Activated CD8-positive, alpha-beta T cell treated with anti-CD3 and anti-CD28 coated beads, Interleukin-2, amount 10 ng/mL, durations not matched to agents 7 days and 5 days (primary cell): ENCODE data around the gene TJP2. TPM values are rescaled to one million over a fixed set of nuclear protein-coding genes. Genes with fewer than 3 reads are reported as not detected.

Source experiments
- ATAC-seq: fragments of 150-1000 bp; cut with Tn5 transposase; one replicate; pipeline ENCODE4 v1.10.0; 2021; ENCODE audit warnings: moderate library complexity
- CTCF ChIA-PET: fragments of 350-600 bp; sonication (Branson Sonifier 250); formaldehyde crosslinking; loops from one replicate; lab custom pipeline; 2021; ENCODE audit warnings: antibody characterized with exemption; lab: Charles Lee
- POLR2A ChIA-PET: fragments of 350-600 bp; sonication (Branson Sonifier 250); formaldehyde crosslinking; loops from one replicate; lab custom pipeline; 2021; ENCODE audit warnings: antibody characterized with exemption; lab: Charles Lee
- DNase-seq: peaks from one replicate; pipeline ENCODE4 v3.0.0-alpha.2; 2020
- H3K27ac Mint-ChIP-seq: one replicate; pipeline ENCODE4 v1.8.0; 2021; ENCODE audit warnings: mild to moderate bottlenecking, mixed read lengths
- H3K27me3 Mint-ChIP-seq: one replicate; pipeline ENCODE4 v1.8.0; 2021; ENCODE audit warnings: low read depth, mixed read lengths
- H3K36me3 Mint-ChIP-seq: one replicate; pipeline ENCODE4 v1.8.0; 2021; ENCODE audit warnings: low read depth, mixed read lengths
- H3K4me1 Mint-ChIP-seq: one replicate; pipeline ENCODE4 v1.8.0; 2021; ENCODE audit warnings: low read depth, mixed read lengths
- H3K4me3 Mint-ChIP-seq: one replicate; pipeline ENCODE4 v1.8.0; 2021; ENCODE audit warnings: mild to moderate bottlenecking, mixed read lengths
- H3K9me3 Mint-ChIP-seq: one replicate; pipeline ENCODE4 v1.8.0; 2022; ENCODE audit warnings: mixed read lengths; ENCODE audit not compliant: insufficient read depth
- total RNA-seq, 2 experiments: library from RNA; stranded (reverse); gene quantifications; one replicate each; pipeline ENCODE4 v1.2.3, GENCODE V29; 2021

The TJP2 gene
- total RNA-seq, 2 experiments from 2014 or later, result 6.2 to 7.0 TPM

DNA sequence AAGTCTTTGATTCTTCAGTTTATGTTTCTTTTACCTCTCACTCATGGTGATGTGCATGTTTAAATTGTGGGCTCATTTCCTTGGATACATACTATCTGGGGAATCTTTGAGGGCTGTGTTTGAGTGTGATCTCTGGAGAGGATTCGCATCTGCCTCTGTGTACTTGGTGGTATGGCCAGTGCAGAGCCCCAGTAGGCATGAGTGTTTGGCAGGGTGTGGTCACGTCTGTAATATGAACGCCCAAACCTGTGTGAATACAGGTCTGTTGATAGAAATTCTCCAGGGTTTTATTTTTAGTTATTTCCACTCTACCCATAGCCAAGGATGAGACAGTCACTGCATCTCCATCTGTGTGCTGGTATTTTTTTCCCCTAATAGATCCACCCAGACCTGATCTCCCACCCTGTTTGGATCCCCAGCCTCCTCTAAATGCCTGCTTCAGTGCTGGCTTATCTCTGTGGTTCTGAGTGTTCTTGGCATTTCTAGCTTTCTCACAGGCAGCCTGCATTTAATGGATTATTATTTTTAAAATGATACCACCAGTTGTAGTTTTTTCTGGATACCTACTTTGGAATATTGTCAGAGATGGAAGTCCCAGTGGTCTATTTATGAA, 37.5 kb downstream of the TJP2 start:
- Mint-ChIP-seq H3K9me3 (no peaks in the 10 kb centered on the region), H3K4me3 (no peak overlapping the region), H3K27ac (no peak overlapping the region), H3K4me1 (no peaks in the 10 kb centered on the region), H3K27me3 (no peaks in the 10 kb centered on the region), H3K36me3 (no peaks in the 10 kb centered on the region)
- ATAC-seq (no peak), DNase-seq (no peak)
- POLR2A ChIA-PET, result no interaction called here
- CTCF ChIA-PET, result no interaction called here

DNA sequence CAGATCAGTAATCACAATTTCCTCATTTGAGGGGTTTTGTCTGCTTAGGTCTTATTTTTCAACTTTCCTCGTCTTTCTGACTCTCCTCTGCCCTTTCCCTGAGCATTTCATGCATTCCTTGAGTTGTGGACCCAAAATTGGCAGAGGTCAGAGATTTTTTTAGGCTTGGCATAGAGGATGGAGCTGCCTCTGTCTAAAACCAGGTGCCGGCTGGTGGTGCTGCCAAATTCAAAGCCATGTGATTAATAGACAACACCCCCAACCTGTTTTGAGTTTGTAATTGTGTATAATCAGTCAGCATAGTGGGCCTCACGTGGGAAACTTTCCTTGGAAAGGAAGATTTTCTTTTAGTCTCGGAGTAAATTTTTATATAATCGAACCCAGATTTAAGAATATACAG, 39.6 kb downstream of the TJP2 start:
- POLR2A ChIA-PET, result no interaction called here
- ATAC-seq (no peak), DNase-seq (no peak)
- H3K4me1 Mint-ChIP-seq, result no peaks in the 10 kb centered on the region
- no peaks in the 10 kb centered on the region for H3K27me3 Mint-ChIP-seq
- H3K9me3 Mint-ChIP-seq, result no peaks in the 10 kb centered on the region
- no peak overlapping the region for H3K27ac Mint-ChIP-seq
- no peak overlapping the region for H3K4me3 Mint-ChIP-seq
- H3K36me3 Mint-ChIP-seq, result no peaks in the 10 kb centered on the region
- CTCF ChIA-PET, result interaction anchor here (0.9 kb wide), 1 partner anchor 37 kb away, joined by 3 read pairs; no protein-coding TSS in a partner anchor

DNA sequence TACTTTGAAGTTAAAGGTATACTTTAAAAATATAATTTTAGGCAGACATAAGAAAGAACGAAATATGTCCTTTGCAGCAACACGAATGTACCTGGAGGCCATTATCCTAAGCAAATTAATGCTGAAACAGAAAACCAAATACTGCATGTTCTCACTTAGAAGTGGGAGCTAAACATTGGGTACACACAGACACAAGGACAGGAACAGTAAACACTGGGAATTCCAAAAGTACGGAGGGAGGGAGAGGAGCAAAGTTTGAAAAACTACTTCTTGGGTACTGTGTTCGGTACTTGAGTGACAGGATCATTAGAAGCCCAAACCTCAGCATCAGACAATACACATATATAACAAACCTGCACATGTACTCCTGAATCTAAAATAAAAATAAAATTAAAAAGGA, 40.9 kb downstream of the TJP2 start:
- POLR2A ChIA-PET, result no interaction called here
- ATAC-seq (no peak), DNase-seq (no peak)
- Mint-ChIP-seq H3K4me1 (no peaks in the 10 kb centered on the region), H3K27ac (no peak overlapping the region), H3K9me3 (no peaks in the 10 kb centered on the region), H3K4me3 (no peak overlapping the region), H3K27me3 (no peaks in the 10 kb centered on the region), H3K36me3 (no peaks in the 10 kb centered on the region)
- CTCF ChIA-PET, result no interaction called here

DNA sequence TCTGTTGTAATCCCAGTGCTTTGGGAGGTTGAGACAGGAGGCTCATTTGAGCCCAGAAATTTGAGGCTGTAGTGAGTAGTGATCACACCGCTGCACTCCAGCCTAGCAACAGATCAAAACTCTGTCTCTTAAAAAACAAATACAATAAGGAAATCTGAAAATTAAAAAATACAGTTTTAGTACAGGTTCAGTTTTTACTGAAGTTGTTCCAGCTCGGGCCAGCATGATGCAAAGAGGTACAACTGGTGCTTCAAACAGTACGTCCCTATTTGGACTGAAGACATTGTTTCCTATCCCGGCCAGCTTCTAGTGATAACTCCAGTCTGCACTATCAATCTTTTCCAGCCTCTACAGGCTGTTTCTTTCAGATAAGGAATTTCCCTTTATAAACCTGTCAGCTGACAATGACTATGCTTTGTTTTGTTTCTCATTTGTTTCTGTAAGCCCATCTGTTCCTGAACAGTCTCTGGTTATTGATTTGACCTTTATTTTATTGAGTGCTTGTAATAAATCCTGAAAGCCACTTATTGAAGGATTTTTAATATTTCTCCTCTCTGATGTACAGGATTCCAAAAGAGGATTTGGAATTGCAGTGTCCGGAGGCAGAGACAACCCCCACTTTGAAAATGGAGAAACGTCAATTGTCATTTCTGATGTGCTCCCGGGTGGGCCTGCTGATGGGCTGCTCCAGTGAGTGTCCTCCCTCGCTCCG, 41.9 kb downstream of the TJP2 start:
- CTCF ChIA-PET, result no interaction called here
- no peak overlapping the region for H3K4me3 Mint-ChIP-seq

DNA sequence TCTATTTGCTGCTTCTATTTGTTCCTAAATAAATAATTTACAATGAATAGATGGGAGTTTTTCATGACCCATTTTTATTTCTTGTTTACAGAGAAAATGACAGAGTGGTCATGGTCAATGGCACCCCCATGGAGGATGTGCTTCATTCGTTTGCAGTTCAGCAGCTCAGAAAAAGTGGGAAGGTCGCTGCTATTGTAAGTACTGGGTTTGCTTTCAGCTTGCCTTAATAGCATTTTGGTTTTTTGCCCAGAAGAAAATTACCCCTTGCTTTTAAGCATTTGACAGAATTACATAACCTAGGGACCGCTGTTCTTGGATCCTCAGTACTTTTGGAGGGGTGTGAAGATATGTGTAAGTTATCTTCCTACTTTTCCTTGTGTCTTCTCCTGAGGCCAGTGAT, 44.1 kb downstream of the TJP2 start:
- DNase-seq (no peak), ATAC-seq (no peak)
- CTCF ChIA-PET, result interaction anchor here (1.1 kb wide), 1 partner anchor 10 kb away, joined by 3 read pairs; no protein-coding TSS in a partner anchor
- H3K9me3 Mint-ChIP-seq, result no peaks in the 10 kb centered on the region
- no peaks in the 10 kb centered on the region for H3K36me3 Mint-ChIP-seq
- no peaks in the 10 kb centered on the region for H3K4me1 Mint-ChIP-seq
- no peak overlapping the region for H3K27ac Mint-ChIP-seq
- POLR2A ChIA-PET, result no interaction called here
- no peak overlapping the region for H3K4me3 Mint-ChIP-seq
- H3K27me3 Mint-ChIP-seq, result no peaks in the 10 kb centered on the region

More for the DNA sequence above, 41.9 kb downstream of the TJP2 start:
- POLR2A ChIA-PET, result no interaction called here
- Mint-ChIP-seq H3K4me1 (no peaks in the 10 kb centered on the region), H3K27ac (no peak overlapping the region), H3K9me3 (no peaks in the 10 kb centered on the region), H3K27me3 (no peaks in the 10 kb centered on the region), H3K36me3 (no peaks in the 10 kb centered on the region)
- ATAC-seq (no peak), DNase-seq (no peak)

DNA sequence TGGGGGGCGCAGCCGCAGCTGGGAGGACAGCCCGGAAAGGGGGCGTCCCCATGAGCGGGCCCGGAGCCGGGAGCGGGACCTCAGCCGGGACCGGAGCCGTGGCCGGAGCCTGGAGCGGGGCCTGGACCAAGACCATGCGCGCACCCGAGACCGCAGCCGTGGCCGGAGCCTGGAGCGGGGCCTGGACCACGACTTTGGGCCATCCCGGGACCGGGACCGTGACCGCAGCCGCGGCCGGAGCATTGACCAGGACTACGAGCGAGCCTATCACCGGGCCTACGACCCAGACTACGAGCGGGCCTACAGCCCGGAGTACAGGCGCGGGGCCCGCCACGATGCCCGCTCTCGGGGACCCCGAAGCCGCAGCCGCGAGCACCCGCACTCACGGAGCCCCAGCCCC, 47.0 kb downstream of the TJP2 start:
- Mint-ChIP-seq H3K9me3 (no peaks in the 10 kb centered on the region), H3K27me3 (no peaks in the 10 kb centered on the region), H3K4me3 (no peak overlapping the region), H3K27ac (no peak overlapping the region), H3K36me3 (no peaks in the 10 kb centered on the region), H3K4me1 (no peaks in the 10 kb centered on the region)
- ATAC-seq, result no peak
- DNase-seq, result no peak
- CTCF ChIA-PET, result no interaction called here
- POLR2A ChIA-PET, result no interaction called here

DNA sequence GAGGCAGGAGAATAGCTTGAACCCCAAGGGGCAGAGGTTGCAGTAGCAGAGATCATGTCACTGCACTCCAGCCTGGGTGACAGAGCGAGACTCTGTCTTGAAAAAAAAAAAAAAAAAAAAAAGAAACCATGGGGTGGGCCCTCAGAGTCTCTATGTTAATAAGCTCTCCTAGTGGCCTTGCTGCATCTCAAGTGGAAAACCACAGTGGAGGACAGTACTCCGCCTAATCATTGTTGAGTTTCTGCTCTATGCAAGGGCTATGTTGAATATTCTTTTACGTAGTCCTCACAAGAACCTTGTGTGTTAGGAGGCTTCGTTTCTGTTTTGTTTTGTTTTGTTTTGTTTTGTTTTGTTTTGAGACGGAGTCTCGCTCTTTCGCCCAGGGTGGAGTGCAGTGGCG, 48.9 kb downstream of the TJP2 start:
- POLR2A ChIA-PET, result no interaction called here
- H3K27ac Mint-ChIP-seq, result no peak overlapping the region
- H3K4me1 Mint-ChIP-seq, result no peaks in the 10 kb centered on the region
- H3K27me3 Mint-ChIP-seq, result no peaks in the 10 kb centered on the region
- no peaks in the 10 kb centered on the region for H3K36me3 Mint-ChIP-seq
- no peak for ATAC-seq
- CTCF ChIA-PET, result interaction anchor here (1.0 to 1.7 kb wide), 5 partner anchors 9 to 24 kb away, joined by 3 to 8 read pairs (median 4); no protein-coding TSS in a partner anchor
- DNase-seq, result no peak
- no peak overlapping the region for H3K4me3 Mint-ChIP-seq
- H3K9me3 Mint-ChIP-seq, result no peaks in the 10 kb centered on the region

DNA sequence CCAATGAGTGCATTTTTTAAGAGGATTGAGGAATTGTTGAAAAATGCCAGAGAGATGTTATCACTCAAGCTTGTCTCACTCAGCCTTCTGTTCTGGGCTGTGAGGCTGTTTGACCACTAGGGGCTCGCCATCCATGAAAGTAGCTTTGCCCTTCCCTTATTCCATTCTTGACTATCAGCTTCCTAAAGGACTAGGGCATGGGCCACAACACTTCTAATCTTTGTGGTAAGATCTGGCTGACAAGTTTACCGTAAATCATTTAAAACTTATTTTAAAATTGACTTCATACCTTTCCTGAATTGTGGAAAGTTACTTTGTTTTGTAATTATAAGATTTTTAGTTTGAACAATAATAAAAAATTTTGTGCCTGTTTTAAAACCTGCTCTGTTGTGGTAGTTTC, 49.5 kb downstream of the TJP2 start:
- Mint-ChIP-seq H3K27ac (no peak overlapping the region), H3K27me3 (no peaks in the 10 kb centered on the region), H3K9me3 (no peaks in the 10 kb centered on the region), H3K4me3 (no peak overlapping the region), H3K4me1 (no peaks in the 10 kb centered on the region), H3K36me3 (no peaks in the 10 kb centered on the region)
- ChIA-PET CTCF (interaction anchor here (1.0 to 1.7 kb wide), 7 partner anchors 8 to 86 kb away, joined by 3 to 8 read pairs (median 4); no protein-coding TSS in a partner anchor), POLR2A (no interaction called here)
- ATAC-seq (no peak), DNase-seq (no peak)

DNA sequence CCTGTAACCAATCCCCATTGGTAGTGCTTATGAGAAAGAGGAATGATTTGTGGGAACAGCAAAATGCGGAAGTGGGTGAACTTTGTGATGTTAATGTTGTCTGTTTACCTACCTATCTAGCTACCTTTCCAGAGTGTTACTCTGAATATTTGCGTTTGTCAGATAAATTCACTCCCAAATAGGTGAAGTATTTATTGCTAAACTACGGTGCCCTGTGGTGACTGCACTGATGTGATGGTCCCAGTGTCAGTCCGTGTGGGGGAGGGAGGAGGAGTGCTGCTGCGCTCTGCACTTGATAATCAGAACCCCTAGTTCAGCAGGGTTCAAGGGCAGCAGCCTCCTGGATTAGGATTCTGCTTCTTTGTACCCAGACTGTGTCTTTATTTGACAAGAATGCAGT, 55.3 kb downstream of the TJP2 start:
- ATAC-seq (no peak), DNase-seq (no peak)
- Mint-ChIP-seq H3K27ac (no peak overlapping the region), H3K9me3 (no peaks in the 10 kb centered on the region), H3K4me3 (no peak overlapping the region), H3K4me1 (no peaks in the 10 kb centered on the region), H3K27me3 (no peaks in the 10 kb centered on the region), H3K36me3 (no peaks in the 10 kb centered on the region)
- POLR2A ChIA-PET, result no interaction called here
- CTCF ChIA-PET, result no interaction called here

DNA sequence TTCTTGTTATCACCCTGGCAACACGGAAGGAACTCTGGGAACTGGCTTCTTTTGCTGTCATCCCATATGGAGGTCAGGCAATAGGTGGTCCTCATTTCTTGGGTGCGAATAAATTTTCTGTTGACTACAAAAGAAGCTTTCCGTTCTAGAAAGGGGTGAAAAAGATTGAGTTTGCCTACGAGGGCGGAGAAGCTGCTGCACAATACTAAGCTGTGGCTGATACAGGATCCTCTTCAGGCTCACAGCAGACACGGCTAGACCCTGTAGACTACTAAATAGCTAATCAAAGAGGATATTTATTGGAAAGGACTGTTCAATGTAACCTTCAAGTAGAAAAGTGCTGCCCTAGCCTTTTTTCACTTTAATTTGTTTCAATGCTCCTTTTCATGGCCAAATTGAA, 58.1 kb downstream of the TJP2 start:
- Mint-ChIP-seq H3K9me3 (no peaks in the 10 kb centered on the region), H3K4me3 (no peak overlapping the region), H3K4me1 (no peaks in the 10 kb centered on the region), H3K27ac (no peak overlapping the region), H3K36me3 (no peaks in the 10 kb centered on the region), H3K27me3 (no peaks in the 10 kb centered on the region)
- POLR2A ChIA-PET, result no interaction called here
- CTCF ChIA-PET, result interaction anchor here (1.4 kb wide), 1 partner anchor 9 kb away, joined by 4 read pairs; no protein-coding TSS in a partner anchor
- ATAC-seq (no peak), DNase-seq (no peak)

DNA sequence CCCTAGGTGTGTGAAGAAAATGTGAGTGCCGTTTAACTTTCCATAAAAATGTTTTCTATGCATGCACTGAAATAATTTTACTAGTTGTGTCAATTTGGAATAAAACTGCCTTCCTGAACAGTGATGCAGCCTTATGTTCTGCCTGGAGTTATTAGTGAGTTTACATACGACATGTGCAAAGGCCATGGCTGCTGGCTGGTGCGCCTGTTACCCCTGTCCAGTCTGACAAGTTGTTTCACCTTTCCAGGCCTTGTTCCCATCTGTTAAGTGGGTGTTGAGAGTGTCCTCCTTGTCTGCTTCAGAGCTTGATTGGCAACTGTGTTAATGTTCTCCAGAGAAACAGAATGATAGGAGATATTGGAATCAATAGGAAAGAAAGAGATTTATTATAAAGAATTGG, 60.6 kb downstream of the TJP2 start:
- no peaks in the 10 kb centered on the region for H3K4me1 Mint-ChIP-seq

DNA sequence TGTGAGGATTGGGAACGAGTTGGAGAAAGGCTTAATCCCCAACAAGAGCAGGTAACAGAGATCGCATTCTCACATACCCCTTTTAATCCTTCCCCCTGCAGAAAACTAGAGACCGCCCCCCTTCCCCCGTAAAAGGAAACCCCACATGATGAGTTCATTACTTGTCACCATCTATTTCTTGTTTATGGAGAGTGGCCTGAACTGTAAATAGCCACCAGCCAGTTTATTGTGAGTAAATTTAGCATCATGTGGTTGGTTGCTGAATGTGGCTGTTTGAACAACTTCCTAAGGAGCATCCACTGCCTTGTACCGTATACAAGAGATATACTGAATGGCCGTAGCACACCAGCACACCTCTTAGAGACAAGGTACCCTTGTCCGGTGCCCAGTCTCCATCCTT, 62.1 kb downstream of the TJP2 start:
- DNase-seq (no peak), ATAC-seq (no peak)
- Mint-ChIP-seq H3K27me3 (no peaks in the 10 kb centered on the region), H3K4me1 (no peaks in the 10 kb centered on the region), H3K4me3 (no peak overlapping the region), H3K36me3 (peaks cover 4% of the 10 kb centered on the region), H3K9me3 (no peaks in the 10 kb centered on the region), H3K27ac (no peak overlapping the region)
- CTCF ChIA-PET, result interaction anchor here (2.3 kb wide), 1 partner anchor 13 kb away, joined by 8 read pairs; no protein-coding TSS in a partner anchor
- POLR2A ChIA-PET, result no interaction called here

More for the DNA sequence above, 60.6 kb downstream of the TJP2 start:
- no peak for DNase-seq
- ChIA-PET CTCF (no interaction called here), POLR2A (no interaction called here)
- Mint-ChIP-seq H3K27me3 (no peaks in the 10 kb centered on the region), H3K36me3 (peaks cover 4% of the 10 kb centered on the region), H3K9me3 (no peaks in the 10 kb centered on the region), H3K27ac (no peak overlapping the region), H3K4me3 (no peak overlapping the region)
- no peak for ATAC-seq
